Endothelial cell of umbilical vein (primary cell): ENCODE results near the gene GPR153. TPM values are rescaled to one million over a fixed set of nuclear protein-coding genes. Genes with fewer than 3 reads are reported as not detected.

Source experiments
- BruUV-seq: library from RNA; stranded (reverse); fragments of 400-500 nt; replicated peaks from 2 replicates; lab custom pipeline; 2021; lab: Mats Ljungman, UMichigan
- CTCF ChIA-PET: fragments of 300-600, 350-600 bp; sonication (Branson Sonifier 250); formaldehyde crosslinking; loops from one replicate; lab custom pipeline; 2021; ENCODE audit warnings: antibody characterized with exemption, inconsistent platforms; lab: Charles Lee
- POLR2A ChIA-PET: fragments of 300-600, 350-600 bp; sonication (Branson Sonifier 250); formaldehyde crosslinking; loops from one replicate; lab custom pipeline; 2021; ENCODE audit warnings: antibody characterized with exemption, inconsistent platforms; lab: Charles Lee
- DNase-seq: peaks from one replicate; pipeline ENCODE4 v3.0.0-alpha.2; 2011; ENCODE audit warnings: low read depth, low spot score
- FAIRE-seq: peaks from 2 replicates; lab custom pipeline; 2011; peaks lifted over from hg19 to GRCh38; lab: Jason Lieb, UNC
- H2AFZ ChIP-seq: 2 replicates; pipeline ENCODE4 v1.6.0; 2012; ENCODE audit warnings: low read depth, low read length, control low read depth, inconsistent platforms
- H3K27ac ChIP-seq: 2 replicates; pipeline ENCODE4 v1.5.1; 2011; ENCODE audit warnings: low read depth, mild to moderate bottlenecking, control low read depth, low read length, moderate library complexity; ENCODE audit not compliant: insufficient read depth
- H3K27me3 ChIP-seq, 2 experiments: 2 replicates each; pipeline versions ENCODE4 v1.6.0 to v1.6.1; 2011; ENCODE audit warnings: low read length in 2 of 2, mixed read lengths in 1 of 2; ENCODE audit not compliant: control insufficient read depth in 2 of 2, insufficient read depth in 2 of 2
- H3K36me3 ChIP-seq, 2 experiments: 2 replicates in 1 of 2; 3 replicates in 1 of 2; pipeline ENCODE4 v1.5.1; 2011; ENCODE audit warnings: low read length in 2 of 2, mild to moderate bottlenecking in 1 of 2, moderate library complexity in 1 of 2; ENCODE audit not compliant: control insufficient read depth in 2 of 2, insufficient read depth in 2 of 2; ENCODE audit errors: extremely low read depth in 1 of 2
- H3K4me1 ChIP-seq: 3 replicates; pipeline ENCODE4 v1.5.1; 2011; ENCODE audit warnings: mild to moderate bottlenecking, low read length; ENCODE audit not compliant: control insufficient read depth, insufficient read depth; ENCODE audit errors: extremely low read depth
- H3K4me2 ChIP-seq: 2 replicates; pipeline ENCODE4 v1.6.1; 2011; ENCODE audit warnings: low read length, control low read depth, mixed read lengths; ENCODE audit not compliant: insufficient read depth
- H3K4me3 ChIP-seq, 3 experiments: fragments of 200-600 bp in 1 of 3; sonication (generic), shearing (Covaris generic) in 1 of 3; replicated peaks in 1 of 3; 2 replicates each; pipeline ENCODE4 v1.5.1; 2011 to 2016; ENCODE audit warnings: control low read depth in 3 of 3, low read length in 3 of 3, mild to moderate bottlenecking in 2 of 3, inconsistent platforms in 1 of 3, low read depth in 1 of 3, moderate library complexity in 1 of 3; ENCODE audit not compliant: insufficient read depth in 1 of 3
- H3K79me2 ChIP-seq: 2 replicates; pipeline ENCODE4 v1.6.0; 2012; ENCODE audit warnings: low read length, inconsistent platforms; ENCODE audit not compliant: control insufficient read depth, insufficient read depth
- H3K9ac ChIP-seq: replicated peaks from 2 replicates; pipeline ENCODE3; 2011; ENCODE audit warnings: low read length, control low read depth; ENCODE audit not compliant: insufficient read depth; ENCODE audit errors: extremely low read depth
- H3K9me1 ChIP-seq: replicated peaks from 3 replicates; pipeline ENCODE4 v1.6.0; 2011; ENCODE audit warnings: mild to moderate bottlenecking, low read length; ENCODE audit not compliant: control insufficient read depth, insufficient read depth; ENCODE audit errors: extremely low read depth
- H3K9me3 ChIP-seq: replicated peaks from 2 replicates; pipeline ENCODE4 v1.5.1; 2012; ENCODE audit warnings: low read length, inconsistent platforms; ENCODE audit not compliant: control insufficient read depth, insufficient read depth
- H4K20me1 ChIP-seq: replicated peaks from 2 replicates; pipeline ENCODE3; 2011; ENCODE audit warnings: mild to moderate bottlenecking, low read length; ENCODE audit not compliant: control insufficient read depth, insufficient read depth; ENCODE audit errors: extremely low read depth
- EZH2 ChIP-seq: IDR thresholded peaks from 2 replicates; pipeline ENCODE4 v1.6.1; 2012; ENCODE audit warnings: borderline replicate concordance, low read depth, mild to moderate bottlenecking, moderate library complexity, low read length, inconsistent platforms; ENCODE audit not compliant: severe bottlenecking
- FOS ChIP-seq: IDR thresholded peaks from 2 replicates; pipeline ENCODE4 v1.6.1; 2011; ENCODE audit warnings: mild to moderate bottlenecking, low read length, moderate library complexity, borderline replicate concordance; ENCODE audit not compliant: insufficient read depth
- GATA2 ChIP-seq: IDR thresholded peaks from 2 replicates; pipeline ENCODE4 v1.7.0; 2011; ENCODE audit warnings: low read depth, mild to moderate bottlenecking, moderate library complexity, mixed read lengths, low read length; ENCODE audit not compliant: insufficient read length, insufficient read depth
- JUN ChIP-seq: IDR thresholded peaks from 2 replicates; pipeline ENCODE4 v1.6.1; 2011; ENCODE audit warnings: borderline replicate concordance, low read depth; ENCODE audit not compliant: insufficient read length, insufficient read depth
- MYC ChIP-seq: IDR thresholded peaks from one replicate; pipeline ENCODE4 v1.6.1; 2011; ENCODE audit warnings: mild to moderate bottlenecking, low read depth, low read length
- POLR2A ChIP-seq: IDR thresholded peaks from 2 replicates; pipeline ENCODE4 v1.6.1; 2012; ENCODE audit warnings: low read depth, mild to moderate bottlenecking, control low read depth, low read length
- POLR2AphosphoS5 ChIP-seq: IDR thresholded peaks from 2 replicates; pipeline ENCODE4 v1.6.1; 2012; ENCODE audit warnings: low read depth, mild to moderate bottlenecking, control low read depth, low read length, moderate library complexity; ENCODE audit not compliant: insufficient read depth
- dilution Hi-C: fragments of 300-500 bp; cut with MboI; formaldehyde crosslinking; loops from one replicate; pipeline ENCODE4 v1.15.0; 2019; ENCODE audit warnings: low sequenced_read_pairs; ENCODE audit not compliant: extremely low pct_ligation_motif_present
- intact Hi-C: fragments of 100-400 bp; cut with micrococcal nuclease; formaldehyde crosslinking; loops from one replicate; pipeline ENCODE4 v1.10.0; 2022
- polyA plus RNA-seq, 4 experiments: library from polyadenylated mRNA; depleted of rRNA in 3 of 4; stranded (reverse) in 3 of 4; unstranded in 1 of 4; fragments of >200 nt; gene quantifications; 2 replicates each; pipeline versions ENCODE4 v1.2.1 to v1.2.3, GENCODE V29; 2011 to 2012; ENCODE audit warnings: missing spikeins in 1 of 4
- total RNA-seq: library from RNA; stranded (reverse); gene quantifications from 2 replicates; pipeline ENCODE4 v1.2.3, GENCODE V29; 2021
- TF ChIP-seq, protein P1 (sequence below): IDR thresholded peaks from 2 replicates; pipeline ENCODE4 v1.6.1; 2011; ENCODE audit not compliant: insufficient read depth, insufficient read length
- TF ChIP-seq, protein P2 (sequence below), 2 donors: IDR thresholded peaks; 1 replicate in 1 of 2; 2 replicates in 1 of 2; pipeline ENCODE4 v1.5.1; 2011; ENCODE audit warnings: low read length in 2 of 2, mild to moderate bottlenecking in 2 of 2, moderate library complexity in 2 of 2, control low read depth in 1 of 2, inconsistent platforms in 1 of 2, low read depth in 1 of 2; ENCODE audit not compliant: insufficient read depth in 1 of 2; ENCODE audit errors: extremely low read depth in 1 of 2

The GPR153 gene
- total and polyA plus RNA-seq, 2 donors (not counting 3 experiments of a cell fraction or from before 2014, with no cell fraction given), result 3.1 to 3.9 TPM

DNA sequence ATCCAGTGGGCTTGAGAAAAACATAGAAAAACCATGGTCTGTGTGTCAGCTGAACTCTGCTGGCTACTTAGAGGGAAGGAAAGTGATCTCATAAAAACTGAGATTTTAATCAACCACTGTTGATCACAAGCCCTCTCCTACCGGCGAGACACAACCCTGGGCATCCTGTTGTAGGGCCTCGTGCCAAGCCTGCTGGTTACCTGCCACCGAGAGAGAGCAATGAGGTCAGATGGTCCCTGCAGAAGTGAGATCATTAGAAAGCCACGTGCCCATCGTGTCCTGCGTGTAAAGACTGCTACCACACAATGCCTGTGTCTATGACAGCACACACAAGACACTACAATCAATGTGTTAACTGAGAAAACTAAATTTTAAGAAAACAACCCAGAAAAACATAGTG is 41.7 kb upstream of the GPR153 start:
- FAIRE-seq (no peak), DNase-seq (no peak)
- Histone ChIP-seq H3K4me1 (no peaks in the 10 kb centered on the region), H3K9ac (no peak overlapping the region), H3K9me3 (no peaks in the 10 kb centered on the region), H3K79me2 (no peaks in the 10 kb centered on the region), H4K20me1 (no peaks in the 10 kb centered on the region), H3K4me3 (no peak overlapping the region), H3K9me1 (no peaks in the 10 kb centered on the region), H3K27me3 (no peaks in the 10 kb centered on the region), H3K4me2 (no peak overlapping the region), H2AFZ (no peak overlapping the region), H3K27ac (no peak overlapping the region), H3K36me3 (no peaks in the 10 kb centered on the region)
- dilution Hi-C loops, result no loop called here
- ChIA-PET POLR2A (no interaction called here), CTCF (no interaction called here)
- BruUV-seq, result no TSS peak
- intact Hi-C loops, result no loop called here
- TF ChIP-seq MYC (no peak), GATA2 (no peak), JUN (no peak), EZH2 (no peak), POLR2AphosphoS5 (no peak), POLR2A (no peak), FOS (no peak)
- TF ChIP-seq, protein P1, sequence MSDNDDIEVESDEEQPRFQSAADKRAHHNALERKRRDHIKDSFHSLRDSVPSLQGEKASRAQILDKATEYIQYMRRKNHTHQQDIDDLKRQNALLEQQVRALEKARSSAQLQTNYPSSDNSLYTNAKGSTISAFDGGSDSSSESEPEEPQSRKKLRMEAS, result no peak
- TF ChIP-seq, protein P2, sequence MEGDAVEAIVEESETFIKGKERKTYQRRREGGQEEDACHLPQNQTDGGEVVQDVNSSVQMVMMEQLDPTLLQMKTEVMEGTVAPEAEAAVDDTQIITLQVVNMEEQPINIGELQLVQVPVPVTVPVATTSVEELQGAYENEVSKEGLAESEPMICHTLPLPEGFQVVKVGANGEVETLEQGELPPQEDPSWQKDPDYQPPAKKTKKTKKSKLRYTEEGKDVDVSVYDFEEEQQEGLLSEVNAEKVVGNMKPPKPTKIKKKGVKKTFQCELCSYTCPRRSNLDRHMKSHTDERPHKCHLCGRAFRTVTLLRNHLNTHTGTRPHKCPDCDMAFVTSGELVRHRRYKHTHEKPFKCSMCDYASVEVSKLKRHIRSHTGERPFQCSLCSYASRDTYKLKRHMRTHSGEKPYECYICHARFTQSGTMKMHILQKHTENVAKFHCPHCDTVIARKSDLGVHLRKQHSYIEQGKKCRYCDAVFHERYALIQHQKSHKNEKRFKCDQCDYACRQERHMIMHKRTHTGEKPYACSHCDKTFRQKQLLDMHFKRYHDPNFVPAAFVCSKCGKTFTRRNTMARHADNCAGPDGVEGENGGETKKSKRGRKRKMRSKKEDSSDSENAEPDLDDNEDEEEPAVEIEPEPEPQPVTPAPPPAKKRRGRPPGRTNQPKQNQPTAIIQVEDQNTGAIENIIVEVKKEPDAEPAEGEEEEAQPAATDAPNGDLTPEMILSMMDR (IDR thresholded peaks at IDR 0.05; ENCODE audit: extremely low read depth in 1 of 2, insufficient read depth in 1 of 2, low read depth in 1 of 2, low read length in 2 of 2), result no peak
